NCI-H2196 (cell line): ENCODE results near the gene DHRS4L2.
"Not testable (repeated sequence)": the region's sequence is repeated elsewhere in the genome, so short reads cannot be mapped to it uniquely, and the experiment has no call there.

ENCODE experiments used
- DNase-seq: peaks from one replicate; lab custom pipeline; 2025; ENCODE audit not compliant: unreplicated experiment; lab: John Stamatoyannopoulos, UW

The DHRS4L2 gene

GRCh38 chr14:23988607-23989363 lies at the start of gene DHRS4L2:
DHRS4L2 (plus strand) TSS chr14:23988929; CDS start chr14:23988948, 19 bp downstream.
- DNase-seq, result peak; percentile 71

GRCh38 chr14:23939607-23940326 lies 49.0 kb upstream of the DHRS4L2 start:
- no peak for DNase-seq

GRCh38 chr14:23941230-23941629 lies 47.5 kb upstream of the DHRS4L2 start:
- no peak for DNase-seq

- DNase-seq, result no peak
These were observed 47.1 kb upstream of the DHRS4L2 start for GRCh38 chr14:23941669-23942068.

GRCh38 chr14:23942587-23942986 lies 46.1 kb upstream of the DHRS4L2 start:
- DNase-seq, result no peak

- not testable (repeated sequence) for DNase-seq
These were observed 39.7 kb upstream of the DHRS4L2 start for GRCh38 chr14:23949069-23949468.

- DNase-seq, result no peak
These were observed 38.2 kb upstream of the DHRS4L2 start for GRCh38 chr14:23950411-23951135.

GRCh38 chr14:23951136-23951466 lies 37.6 kb upstream of the DHRS4L2 start:
- DNase-seq, result not testable (repeated sequence)

GRCh38 chr14:23951590-23952201 lies 37.0 kb upstream of the DHRS4L2 start:
- DNase-seq, result no peak

GRCh38 chr14:23953116-23953463 lies 35.6 kb upstream of the DHRS4L2 start:
- DNase-seq, result peak; percentile 28

- peak; percentile 85 for DNase-seq
These were observed 35.1 kb upstream of the DHRS4L2 start, which contains the start of gene DHRS4 for GRCh38 chr14:23953464-23954278. DHRS4 (plus strand) TSS chr14:23953770; CDS start chr14:23953789, 19 bp downstream.

GRCh38 chr14:23954279-23954614 lies 34.5 kb upstream of the DHRS4L2 start:
- DNase-seq, result not testable (repeated sequence)

- not testable (repeated sequence) for DNase-seq
These were observed 33.8 kb upstream of the DHRS4L2 start for GRCh38 chr14:23954965-23955364.

- not testable (repeated sequence) for DNase-seq
These were observed 32.9 kb upstream of the DHRS4L2 start for GRCh38 chr14:23955811-23956210.

- DNase-seq, result not testable (repeated sequence)
These were observed 30.7 kb upstream of the DHRS4L2 start for GRCh38 chr14:23957913-23958569.

- DNase-seq, result not testable (repeated sequence)
These were observed 27.8 kb upstream of the DHRS4L2 start for GRCh38 chr14:23960899-23961298.

GRCh38 chr14:23961704-23962103 lies 27.0 kb upstream of the DHRS4L2 start:
- not testable (repeated sequence) for DNase-seq

GRCh38 chr14:23969130-23969480 lies 19.6 kb upstream of the DHRS4L2 start:
- DNase-seq, result not testable (repeated sequence)

- DNase-seq, result not testable (repeated sequence)
These were observed 19.0 kb upstream of the DHRS4L2 start for GRCh38 chr14:23969481-23970282.
